K562 (cell line): Measurements from ENCODE around the gene KPNA1. TPM values are rescaled to one million over a fixed set of nuclear protein-coding genes. Genes with fewer than 3 reads are reported as not detected.

ENCODE experiments used
- HNRNPUL1 ChIP-seq: fragments of 200-400 bp; formaldehyde crosslinking; IDR thresholded peaks from 2 replicates; pipeline ENCODE4 v1.6.1; 2017; ENCODE audit warnings: low read length
- HOXB6 ChIP-seq: fragments of 250-450 bp; sonication (Bioruptor Pico); IDR thresholded peaks from 2 replicates; pipeline ENCODE4 v1.5.1; 2022; ENCODE audit warnings: mild to moderate bottlenecking, borderline replicate concordance
- KAT2B ChIP-seq: IDR thresholded peaks from one replicate; pipeline ENCODE4 v1.6.1; 2012; ENCODE audit warnings: low read depth, mild to moderate bottlenecking, control low read depth, inconsistent platforms, low read length, moderate library complexity
- LEF1 ChIP-seq: fragments of 450-650 bp; IDR thresholded peaks from 2 replicates; pipeline ENCODE4 v1.6.1; 2016; ENCODE audit warnings: mild to moderate bottlenecking
- NCOR1 ChIP-seq: fragments of 450-650 bp; IDR thresholded peaks from 2 replicates; pipeline ENCODE4 v1.6.1; 2016; ENCODE audit warnings: mild to moderate bottlenecking, moderate library complexity
- OTX1 ChIP-seq: fragments of 450-650 bp; formaldehyde crosslinking; IDR thresholded peaks from 2 replicates; pipeline ENCODE4 v1.4.0; 2022; ENCODE audit warnings: mild to moderate bottlenecking
- RB1 ChIP-seq: fragments of 450-650 bp; IDR thresholded peaks from 2 replicates; pipeline ENCODE4 v1.6.1; 2017; ENCODE audit warnings: low read depth, mild to moderate bottlenecking
- TCF3 ChIP-seq: sonication (generic); formaldehyde crosslinking; IDR thresholded peaks from 2 replicates; pipeline ENCODE4 v1.4.0; 2020; ENCODE audit warnings: mild to moderate bottlenecking, missing genetic modification reagents
- WHSC1 ChIP-seq: IDR thresholded peaks from one replicate; pipeline ENCODE4 v1.6.1; 2012; ENCODE audit warnings: low read length, control low read depth, inconsistent platforms
- polyA plus RNA-seq, 8 experiments: library from polyadenylated mRNA; depleted of rRNA in 4 of 8; stranded (reverse) in 5 of 8; unstranded in 3 of 8; fragments of >200 nt; fragmentation: Nextera tagmentation in 2 of 8; fragmentation: Illumina TruSeq in 1 of 8; extraction: Ambion mirVana in 2 of 8; extraction: Trizol in 1 of 8; gene quantifications; 2 replicates each; pipeline versions ENCODE4 v1.2.1 to v1.2.3, GENCODE V29; 2011 to 2014; ENCODE audit warnings: inconsistent platforms in 1 of 8, missing spikeins in 1 of 8
- total RNA-seq, 7 experiments: library from RNA; depleted of rRNA in 6 of 7; stranded (reverse); fragments of >200 nt in 6 of 7; fragmentation: Illumina TruSeq in 2 of 7; extraction: Trizol in 2 of 7; gene quantifications; 2 replicates each; pipeline versions ENCODE4 v1.2.1 to v1.2.3, GENCODE V29; 2011 to 2021; ENCODE audit warnings: low replicate concordance in 1 of 7
- TF ChIP-seq, protein P1 (sequence below), 2 experiments: fragments of 450-650 bp in 1 of 2; sonication (generic) in 1 of 2; formaldehyde crosslinking in 1 of 2; IDR thresholded peaks; 2 replicates each; pipeline versions ENCODE4 v1.7.1 to v1.9.0; 2016 to 2022; ENCODE audit warnings: inconsistent platforms in 1 of 2, mild to moderate bottlenecking in 1 of 2, missing genetic modification reagents in 1 of 2
- TF ChIP-seq, protein P2 (sequence below): fragments of 250-450 bp; sonication (Bioruptor Pico); IDR thresholded peaks from 2 replicates; pipeline ENCODE4 v1.8.0; 2021; ENCODE audit warnings: mild to moderate bottlenecking, moderate library complexity
- TF ChIP-seq, protein P3 (sequence below): sonication (generic); formaldehyde crosslinking; IDR thresholded peaks from 2 replicates; pipeline ENCODE4 v1.8.1; 2023; ENCODE audit warnings: mild to moderate bottlenecking, missing genetic modification reagents

Gene KPNA1
- total and polyA plus RNA-seq, 9 of the 15 experiments (the other 6 are each of a cell fraction or from before 2014, with no cell fraction given): 9.3 to 53.8 (median 33.5) TPM

DNA sequence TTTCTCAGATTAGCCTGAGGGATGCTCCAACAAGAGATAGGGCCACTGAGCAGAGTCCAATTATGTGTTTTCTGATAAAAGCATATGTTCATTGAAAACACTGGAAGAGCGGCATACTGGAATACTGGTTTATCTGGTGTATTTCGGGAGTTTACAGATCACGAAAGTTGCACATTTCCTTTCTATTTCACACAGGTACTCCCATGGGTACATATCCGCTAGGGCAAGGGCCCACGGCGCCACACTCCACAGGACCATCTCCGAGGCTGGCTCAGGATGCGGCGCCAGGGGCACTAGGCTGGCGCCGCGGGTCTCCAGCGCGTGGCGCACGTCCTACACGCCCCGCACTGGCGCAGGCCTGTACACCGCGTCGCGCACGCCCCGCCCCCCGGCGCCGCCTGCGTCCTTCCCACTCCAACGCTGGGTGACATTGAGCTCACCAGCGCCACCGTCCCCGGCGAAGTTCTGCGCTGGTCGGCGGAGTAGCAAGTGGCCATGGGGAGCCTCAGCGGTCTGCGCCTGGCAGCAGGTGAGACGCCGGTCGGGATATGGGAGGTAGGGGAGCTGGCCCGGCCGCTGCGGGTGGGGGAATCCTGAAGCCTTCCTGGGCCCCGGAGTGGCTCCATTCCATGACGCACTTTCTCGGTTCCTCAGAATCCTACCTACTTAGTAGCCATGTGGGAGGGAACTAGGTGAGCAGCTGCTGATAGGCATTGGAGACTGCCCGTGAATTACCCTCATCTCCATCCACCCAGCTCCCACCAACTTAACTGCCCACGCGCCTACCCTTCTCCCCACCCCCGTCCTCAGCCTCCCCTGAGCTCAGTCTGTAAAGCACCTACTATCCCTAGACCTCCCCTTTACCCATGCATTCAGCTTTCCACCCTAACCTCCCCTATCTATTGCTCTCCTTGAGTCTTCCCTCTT, 130.7 kb downstream of the KPNA1 start, which contains the start of gene FAM162A (continued):
- TF ChIP-seq HOXB6 (CRISPR knock-in tag): no peak
- no peak for TF ChIP-seq WHSC1
- TF ChIP-seq RB1: peak; percentile 87
- no peak for TF ChIP-seq HNRNPUL1
- no peak for TF ChIP-seq OTX1 (CRISPR knock-in tag)
- TF ChIP-seq, protein P1, sequence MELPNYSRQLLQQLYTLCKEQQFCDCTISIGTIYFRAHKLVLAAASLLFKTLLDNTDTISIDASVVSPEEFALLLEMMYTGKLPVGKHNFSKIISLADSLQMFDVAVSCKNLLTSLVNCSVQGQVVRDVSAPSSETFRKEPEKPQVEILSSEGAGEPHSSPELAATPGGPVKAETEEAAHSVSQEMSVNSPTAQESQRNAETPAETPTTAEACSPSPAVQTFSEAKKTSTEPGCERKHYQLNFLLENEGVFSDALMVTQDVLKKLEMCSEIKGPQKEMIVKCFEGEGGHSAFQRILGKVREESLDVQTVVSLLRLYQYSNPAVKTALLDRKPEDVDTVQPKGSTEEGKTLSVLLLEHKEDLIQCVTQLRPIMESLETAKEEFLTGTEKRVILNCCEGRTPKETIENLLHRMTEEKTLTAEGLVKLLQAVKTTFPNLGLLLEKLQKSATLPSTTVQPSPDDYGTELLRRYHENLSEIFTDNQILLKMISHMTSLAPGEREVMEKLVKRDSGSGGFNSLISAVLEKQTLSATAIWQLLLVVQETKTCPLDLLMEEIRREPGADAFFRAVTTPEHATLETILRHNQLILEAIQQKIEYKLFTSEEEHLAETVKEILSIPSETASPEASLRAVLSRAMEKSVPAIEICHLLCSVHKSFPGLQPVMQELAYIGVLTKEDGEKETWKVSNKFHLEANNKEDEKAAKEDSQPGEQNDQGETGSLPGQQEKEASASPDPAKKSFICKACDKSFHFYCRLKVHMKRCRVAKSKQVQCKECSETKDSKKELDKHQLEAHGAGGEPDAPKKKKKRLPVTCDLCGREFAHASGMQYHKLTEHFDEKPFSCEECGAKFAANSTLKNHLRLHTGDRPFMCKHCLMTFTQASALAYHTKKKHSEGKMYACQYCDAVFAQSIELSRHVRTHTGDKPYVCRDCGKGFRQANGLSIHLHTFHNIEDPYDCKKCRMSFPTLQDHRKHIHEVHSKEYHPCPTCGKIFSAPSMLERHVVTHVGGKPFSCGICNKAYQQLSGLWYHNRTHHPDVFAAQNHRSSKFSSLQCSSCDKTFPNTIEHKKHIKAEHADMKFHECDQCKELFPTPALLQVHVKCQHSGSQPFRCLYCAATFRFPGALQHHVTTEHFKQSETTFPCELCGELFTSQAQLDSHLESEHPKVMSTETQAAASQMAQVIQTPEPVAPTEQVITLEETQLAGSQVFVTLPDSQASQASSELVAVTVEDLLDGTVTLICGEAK (IDR thresholded peaks at IDR 0.05): no peak
- TF ChIP-seq, protein P1 (CRISPR knock-in tag; IDR thresholded peaks at IDR 0.05): no peak
- TF ChIP-seq TCF3: no peak
- TF ChIP-seq LEF1: no peak
- TF ChIP-seq NCOR1: no peak
- TF ChIP-seq, protein P2, sequence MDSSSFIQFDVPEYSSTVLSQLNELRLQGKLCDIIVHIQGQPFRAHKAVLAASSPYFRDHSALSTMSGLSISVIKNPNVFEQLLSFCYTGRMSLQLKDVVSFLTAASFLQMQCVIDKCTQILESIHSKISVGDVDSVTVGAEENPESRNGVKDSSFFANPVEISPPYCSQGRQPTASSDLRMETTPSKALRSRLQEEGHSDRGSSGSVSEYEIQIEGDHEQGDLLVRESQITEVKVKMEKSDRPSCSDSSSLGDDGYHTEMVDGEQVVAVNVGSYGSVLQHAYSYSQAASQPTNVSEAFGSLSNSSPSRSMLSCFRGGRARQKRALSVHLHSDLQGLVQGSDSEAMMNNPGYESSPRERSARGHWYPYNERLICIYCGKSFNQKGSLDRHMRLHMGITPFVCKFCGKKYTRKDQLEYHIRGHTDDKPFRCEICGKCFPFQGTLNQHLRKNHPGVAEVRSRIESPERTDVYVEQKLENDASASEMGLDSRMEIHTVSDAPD: no peak
- TF ChIP-seq KAT2B: peak; percentile 52
- TF ChIP-seq, protein P3, sequence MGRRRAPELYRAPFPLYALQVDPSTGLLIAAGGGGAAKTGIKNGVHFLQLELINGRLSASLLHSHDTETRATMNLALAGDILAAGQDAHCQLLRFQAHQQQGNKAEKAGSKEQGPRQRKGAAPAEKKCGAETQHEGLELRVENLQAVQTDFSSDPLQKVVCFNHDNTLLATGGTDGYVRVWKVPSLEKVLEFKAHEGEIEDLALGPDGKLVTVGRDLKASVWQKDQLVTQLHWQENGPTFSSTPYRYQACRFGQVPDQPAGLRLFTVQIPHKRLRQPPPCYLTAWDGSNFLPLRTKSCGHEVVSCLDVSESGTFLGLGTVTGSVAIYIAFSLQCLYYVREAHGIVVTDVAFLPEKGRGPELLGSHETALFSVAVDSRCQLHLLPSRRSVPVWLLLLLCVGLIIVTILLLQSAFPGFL (CRISPR knock-in tag): no peak
